H9 (cell line): ENCODE results near the gene SLC35D3. TPM values are rescaled to one million over a fixed set of nuclear protein-coding genes. Genes with fewer than 3 reads are reported as not detected.

Source experiments
- DNase-seq: peaks from one replicate; pipeline ENCODE4 v3.0.0-alpha.2; 2017
- H2AFZ ChIP-seq: one replicate; pipeline ENCODE4 v1.6.1; 2013; ENCODE audit warnings: mild to moderate bottlenecking, low read length, control low read depth, moderate library complexity
- H2AK5ac ChIP-seq: 2 replicates; pipeline ENCODE4 v1.6.1; 2013; ENCODE audit warnings: low read length, control low read depth, mixed read lengths; ENCODE audit not compliant: insufficient read length
- H2BK120ac ChIP-seq: one replicate; pipeline ENCODE4 v1.6.1; 2013; ENCODE audit warnings: low read depth, mild to moderate bottlenecking, low read length, control low read depth, inconsistent platforms; ENCODE audit not compliant: poor library complexity, severe bottlenecking
- H2BK12ac ChIP-seq: 2 replicates; pipeline ENCODE4 v1.6.1; 2013; ENCODE audit warnings: low read length, control low read depth, mixed read lengths, low read depth; ENCODE audit not compliant: insufficient read length
- H2BK15ac ChIP-seq: 2 replicates; pipeline ENCODE4 v1.6.1; 2013; ENCODE audit warnings: low read depth, low read length, control low read depth
- H2BK20ac ChIP-seq: one replicate; pipeline ENCODE4 v1.6.1; 2013; ENCODE audit warnings: low read depth, mild to moderate bottlenecking, low read length, control low read depth, inconsistent platforms; ENCODE audit not compliant: poor library complexity, severe bottlenecking
- H2BK5ac ChIP-seq: 2 replicates; pipeline ENCODE4 v1.6.1; 2013; ENCODE audit warnings: low read length, control low read depth, mixed read lengths; ENCODE audit not compliant: insufficient read length
- H3K14ac ChIP-seq: 2 replicates; pipeline ENCODE4 v1.6.1; 2013; ENCODE audit warnings: low read length, control low read depth; ENCODE audit not compliant: insufficient read depth
- H3K18ac ChIP-seq: 2 replicates; pipeline ENCODE4 v1.6.1; 2013; ENCODE audit warnings: low read depth, mild to moderate bottlenecking, mixed read lengths, low read length, control low read depth; ENCODE audit not compliant: insufficient read length
- H3K23ac ChIP-seq: 2 replicates; pipeline ENCODE4 v1.6.1; 2013; ENCODE audit warnings: low read length, control low read depth, mixed read lengths, low read depth; ENCODE audit not compliant: insufficient read length
- H3K23me2 ChIP-seq: 2 replicates; pipeline ENCODE4 v1.6.1; 2013; ENCODE audit warnings: low read depth, mild to moderate bottlenecking, mixed read lengths, low read length, control low read depth; ENCODE audit not compliant: insufficient read length, poor library complexity, severe bottlenecking
- H3K27ac ChIP-seq: 2 replicates; pipeline ENCODE4 v1.5.1; 2013; ENCODE audit warnings: low read length, control low read depth, mixed read lengths, low read depth; ENCODE audit not compliant: insufficient read length
- H3K27me3 ChIP-seq: 2 replicates; pipeline ENCODE4 v1.6.1; 2013; ENCODE audit warnings: low read length, control low read depth, inconsistent platforms; ENCODE audit not compliant: insufficient read depth
- H3K4ac ChIP-seq: 2 replicates; pipeline ENCODE4 v1.6.1; 2013; ENCODE audit warnings: low read depth, mild to moderate bottlenecking, control low read depth, inconsistent platforms, low read length, moderate library complexity
- H3K4me1 ChIP-seq: 2 replicates; pipeline ENCODE4 v1.6.1; 2013; ENCODE audit warnings: low read length, control low read depth, inconsistent platforms; ENCODE audit not compliant: insufficient read depth
- H3K4me2 ChIP-seq: 2 replicates; pipeline ENCODE4 v1.6.1; 2013; ENCODE audit warnings: low read length, control low read depth, mixed read lengths; ENCODE audit not compliant: insufficient read length, insufficient read depth
- H3K56ac ChIP-seq: 2 replicates; pipeline ENCODE4 v1.6.1; 2013; ENCODE audit warnings: low read depth, mild to moderate bottlenecking, mixed read lengths, low read length, control low read depth; ENCODE audit not compliant: insufficient read length
- H3K79me1 ChIP-seq: 2 replicates; pipeline ENCODE4 v1.6.1; 2013; ENCODE audit warnings: low read depth, mild to moderate bottlenecking, moderate library complexity, low read length, control low read depth, inconsistent platforms; ENCODE audit not compliant: insufficient read depth, poor library complexity, severe bottlenecking
- H3K79me2 ChIP-seq: 2 replicates; pipeline ENCODE4 v1.6.1; 2013; ENCODE audit warnings: low read length, control low read depth, inconsistent platforms; ENCODE audit not compliant: insufficient read depth
- H3K9ac ChIP-seq: 2 replicates; pipeline ENCODE4 v1.6.1; 2013; ENCODE audit warnings: low read length, control low read depth, mixed read lengths; ENCODE audit not compliant: insufficient read length; ENCODE audit errors: extremely low read depth
- H3K9me3 ChIP-seq: one replicate; pipeline ENCODE4 v1.6.1; 2013; ENCODE audit warnings: low read depth, low read length, inconsistent platforms; ENCODE audit not compliant: control insufficient read depth
- H3T11ph ChIP-seq: one replicate; pipeline ENCODE4 v1.6.1; 2013; ENCODE audit warnings: mild to moderate bottlenecking, low read length, control low read depth, inconsistent platforms
- H4K20me1 ChIP-seq: one replicate; pipeline ENCODE4 v1.6.1; 2013; ENCODE audit not compliant: control insufficient read depth, insufficient read length, insufficient read depth
- H4K5ac ChIP-seq: 2 replicates; pipeline ENCODE4 v1.6.1; 2013; ENCODE audit warnings: low read depth, mild to moderate bottlenecking, mixed read lengths, low read length, control low read depth; ENCODE audit not compliant: insufficient read length
- H4K8ac ChIP-seq: replicated peaks from 2 replicates; pipeline ENCODE4 v1.6.1; 2013; ENCODE audit warnings: low read length, control low read depth, mixed read lengths, low read depth; ENCODE audit not compliant: insufficient read length
- H4K91ac ChIP-seq: 2 replicates; pipeline ENCODE4 v1.6.1; 2013; ENCODE audit warnings: low read depth, mild to moderate bottlenecking, moderate library complexity, mixed read lengths, low read length, control low read depth; ENCODE audit not compliant: insufficient read length
- H3K27ac Mint-ChIP-seq, 3 experiments: 2 replicates in 2 of 3; 3 replicates in 1 of 3; pipeline ENCODE4 v1.8.0; 2020 to 2021; ENCODE audit warnings: mixed read lengths in 3 of 3, mild to moderate bottlenecking in 1 of 3, moderate library complexity in 1 of 3
- H3K27me3 Mint-ChIP-seq: 2 replicates; pipeline ENCODE4 v1.8.0; 2021; ENCODE audit warnings: low read depth, mild to moderate bottlenecking, moderate library complexity, mixed read lengths
- H3K36me3 Mint-ChIP-seq, 3 experiments: 2 replicates in 2 of 3; 3 replicates in 1 of 3; pipeline ENCODE4 v1.8.0; 2020 to 2021; ENCODE audit warnings: low read depth in 3 of 3, mixed read lengths in 3 of 3; ENCODE audit not compliant: insufficient read depth in 1 of 3
- H3K4me1 Mint-ChIP-seq, 2 experiments: 2 replicates each; pipeline ENCODE4 v1.8.0; 2020; ENCODE audit warnings: mixed read lengths in 2 of 2
- H3K4me3 Mint-ChIP-seq, 2 experiments: 2 replicates in 1 of 2; 3 replicates in 1 of 2; pipeline ENCODE4 v1.8.0; 2020 to 2021; ENCODE audit warnings: mild to moderate bottlenecking in 2 of 2, mixed read lengths in 2 of 2, moderate library complexity in 1 of 2
- H3K9me3 Mint-ChIP-seq, 2 experiments: 2 replicates in 1 of 2; 3 replicates in 1 of 2; pipeline ENCODE4 v1.8.0; 2020; ENCODE audit warnings: mild to moderate bottlenecking in 2 of 2, mixed read lengths in 2 of 2, moderate library complexity in 1 of 2
- WGBS: extraction: QIAGEN DNeasy Blood & Tissue Kit; methylation state at CpG from one replicate; pipeline ENCODE4 v1.1.7; 2013; ENCODE audit warnings: missing lambda C conversion rate, low lambda C conversion rate, mixed read lengths; ENCODE audit not compliant: insufficient read length; ENCODE audit errors: extremely low coverage; 5-methylcytosine and 5-hydroxymethylcytosine counted together
- total RNA-seq: library from RNA; stranded (reverse); gene quantifications from 2 replicates; pipeline ENCODE4 v1.2.1, GENCODE V29; 2021
- TF ChIP-seq, protein P1 (sequence below): fragments of 200-600 bp; sonication (generic); conservative IDR thresholded peaks from 3 replicates; pipeline ENCODE4 v1.8.0; 2021; ENCODE audit warnings: antibody characterized with exemption, mild to moderate bottlenecking

The SLC35D3 gene
- total RNA-seq, 1 experiment from 2014 or later: 0.17 TPM

DNA sequence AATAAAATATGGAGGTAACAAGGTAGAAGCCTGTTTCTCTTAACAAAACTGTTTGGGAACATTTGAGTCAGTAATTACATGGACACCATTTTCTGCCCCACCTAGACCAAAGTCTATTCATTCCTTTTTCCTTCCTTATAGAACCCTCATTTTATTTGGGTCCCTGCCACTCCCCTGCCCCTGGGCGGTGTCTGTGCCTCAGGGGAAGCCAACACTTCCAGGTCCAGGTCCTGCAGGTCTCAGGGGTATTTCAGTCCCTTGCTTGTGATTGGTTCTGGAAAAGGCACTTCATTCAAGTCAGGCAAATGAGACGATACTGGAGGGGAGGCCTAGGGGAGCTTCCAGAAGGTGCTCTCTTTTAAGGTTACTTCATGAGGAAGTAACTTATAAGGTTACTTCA lies 42.3 kb downstream of the SLC35D3 start:
- no peak overlapping the region for H2AFZ ChIP-seq
- no peak overlapping the region for H2BK120ac ChIP-seq
- no peaks in the 10 kb centered on the region; the same call in 1 of the 2 replicates for H3K27me3 Mint-ChIP-seq
- no peak overlapping the region for H4K8ac ChIP-seq
- H4K91ac ChIP-seq: no peak overlapping the region
- H4K5ac ChIP-seq: no peak overlapping the region
- H3K9me3 ChIP-seq: no peaks in the 10 kb centered on the region
- WGBS: no CpG with 5 or more reads among the region's 2 CpGs
- no peaks in the 10 kb centered on the region for H3K9me3 Mint-ChIP-seq
- H3K4me2 ChIP-seq: no peak overlapping the region
- no peaks in the 10 kb centered on the region for H3K79me1 ChIP-seq
- no peak overlapping the region for H2AK5ac ChIP-seq
- H2BK12ac ChIP-seq: no peak overlapping the region
- TF ChIP-seq, protein P1, sequence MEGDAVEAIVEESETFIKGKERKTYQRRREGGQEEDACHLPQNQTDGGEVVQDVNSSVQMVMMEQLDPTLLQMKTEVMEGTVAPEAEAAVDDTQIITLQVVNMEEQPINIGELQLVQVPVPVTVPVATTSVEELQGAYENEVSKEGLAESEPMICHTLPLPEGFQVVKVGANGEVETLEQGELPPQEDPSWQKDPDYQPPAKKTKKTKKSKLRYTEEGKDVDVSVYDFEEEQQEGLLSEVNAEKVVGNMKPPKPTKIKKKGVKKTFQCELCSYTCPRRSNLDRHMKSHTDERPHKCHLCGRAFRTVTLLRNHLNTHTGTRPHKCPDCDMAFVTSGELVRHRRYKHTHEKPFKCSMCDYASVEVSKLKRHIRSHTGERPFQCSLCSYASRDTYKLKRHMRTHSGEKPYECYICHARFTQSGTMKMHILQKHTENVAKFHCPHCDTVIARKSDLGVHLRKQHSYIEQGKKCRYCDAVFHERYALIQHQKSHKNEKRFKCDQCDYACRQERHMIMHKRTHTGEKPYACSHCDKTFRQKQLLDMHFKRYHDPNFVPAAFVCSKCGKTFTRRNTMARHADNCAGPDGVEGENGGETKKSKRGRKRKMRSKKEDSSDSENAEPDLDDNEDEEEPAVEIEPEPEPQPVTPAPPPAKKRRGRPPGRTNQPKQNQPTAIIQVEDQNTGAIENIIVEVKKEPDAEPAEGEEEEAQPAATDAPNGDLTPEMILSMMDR: no peak
- no peak overlapping the region for H3T11ph ChIP-seq
- no peak overlapping the region for H3K4me3 Mint-ChIP-seq
- peaks cover 0 to 3% (median 0%) of the 10 kb centered on the region in 3 experiments; a peak in 2 of 7 replicates for H3K36me3 Mint-ChIP-seq
- H3K4me1 ChIP-seq: peaks cover 6% of the 10 kb centered on the region
- no peaks in the 10 kb centered on the region for H3K79me2 ChIP-seq
- no peak overlapping the region for H3K56ac ChIP-seq
- H3K27ac ChIP-seq: no peak overlapping the region
- no peaks in the 10 kb centered on the region for H3K23me2 ChIP-seq
- no peak overlapping the region for H3K14ac ChIP-seq
- H2BK5ac ChIP-seq: no peak overlapping the region
- H3K18ac ChIP-seq: no peak overlapping the region
- DNase-seq: no peak
- no peaks in the 10 kb centered on the region for H3K27me3 ChIP-seq
- no peak overlapping the region for H3K27ac Mint-ChIP-seq
- H3K4me1 Mint-ChIP-seq: peaks cover 16 to 28% of the 10 kb centered on the region in 2 experiments
- H4K20me1 ChIP-seq: no peaks in the 10 kb centered on the region
- H3K23ac ChIP-seq: no peak overlapping the region
- no peak overlapping the region for H2BK20ac ChIP-seq
- H3K4ac ChIP-seq: no peak overlapping the region
- H2BK15ac ChIP-seq: no peak overlapping the region
- no peak overlapping the region for H3K9ac ChIP-seq
